ENCODE measurements around the gene LFNG.
"Not testable (repeated sequence)": the region's sequence is repeated elsewhere in the genome, so short reads cannot be mapped to it uniquely, and the experiment has no call there.

The LFNG gene

DNA sequence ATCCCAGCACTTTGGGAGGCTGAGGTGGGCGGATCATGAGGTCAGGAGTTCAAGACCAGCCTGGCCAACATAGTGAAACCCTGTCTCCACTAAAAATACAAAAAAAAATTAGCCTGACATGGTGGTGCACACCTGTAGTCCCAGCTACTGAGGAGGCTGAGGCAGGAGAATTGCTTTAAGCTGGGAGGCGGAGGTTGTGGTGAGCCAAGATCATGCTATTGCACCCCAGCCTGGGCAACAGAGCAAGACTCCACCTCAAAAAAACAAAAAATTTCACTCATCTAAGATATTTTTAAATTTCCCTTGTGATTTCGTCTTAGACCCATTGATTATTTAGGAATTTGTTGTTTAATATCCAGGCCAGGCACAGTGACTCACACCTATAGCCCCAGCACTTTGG, 44.4 kb downstream of the LFNG start:
- H3K4me1 ChIP-seq (ENCODE audit: control insufficient read depth in 5 of 5, insufficient read depth in 5 of 5, low read length in 5 of 5): peaks cover 4 to 33% (median 27%) of the 10 kb centered on the region in 5 donors
- not testable (repeated sequence) for H3K36me3 ChIP-seq (ENCODE audit: control insufficient read depth in 5 of 5, insufficient read depth in 5 of 5, low read length in 5 of 5); H3K9me3 ChIP-seq (ENCODE audit: control insufficient read depth in 5 of 5, low read length in 5 of 5); H3K9ac ChIP-seq (ENCODE audit: low read length in 5 of 5); H3K4me3 ChIP-seq (ENCODE audit: low read depth in 1 of 5, low read length in 5 of 5); H3K27me3 ChIP-seq (ENCODE audit: control insufficient read depth in 5 of 5, insufficient read depth in 4 of 5, low read length in 5 of 5); H3K27ac ChIP-seq (ENCODE audit: low read depth, low read length)

DNA sequence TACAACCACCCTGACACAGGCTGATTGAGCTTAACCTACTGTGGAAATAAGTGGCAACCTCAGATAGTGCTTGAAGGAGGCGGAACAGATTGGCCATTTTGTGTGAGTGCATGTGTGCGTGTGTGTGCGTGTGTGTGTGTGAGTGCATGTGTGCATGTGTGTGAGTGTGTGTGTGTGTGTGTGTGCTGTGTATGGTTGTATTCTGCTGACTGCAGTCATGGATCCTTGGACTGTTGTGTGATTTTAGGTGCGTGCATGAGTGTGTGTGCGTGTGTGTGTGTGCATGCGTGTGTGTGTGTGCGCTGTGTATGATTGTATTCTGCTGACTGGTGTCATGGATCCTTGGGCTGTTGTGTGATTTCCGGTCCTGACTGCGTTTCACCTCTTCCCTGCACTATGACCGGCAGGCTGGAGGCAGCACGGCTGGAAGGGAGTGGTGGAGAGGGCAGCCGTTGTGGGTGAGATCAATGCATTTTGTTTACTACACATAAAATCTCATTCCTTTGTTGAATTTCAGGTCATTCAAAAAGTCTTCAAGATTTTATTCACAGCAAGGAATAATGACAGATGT, 45.5 kb downstream of the LFNG start:
- Histone ChIP-seq H3K27me3 (ENCODE audit: control insufficient read depth in 5 of 5, insufficient read depth in 4 of 5, low read length in 5 of 5) (no peaks in the 10 kb centered on the region), H3K4me1 (ENCODE audit: control insufficient read depth in 5 of 5, insufficient read depth in 5 of 5, low read length in 5 of 5) (peaks cover under 1 to 24% (median 19%) of the 10 kb centered on the region in 5 donors), H3K9ac (ENCODE audit: low read length in 5 of 5) (no peak overlapping the region), H3K4me3 (ENCODE audit: low read depth in 1 of 5, low read length in 5 of 5) (no peak overlapping the region), H3K36me3 (ENCODE audit: control insufficient read depth in 5 of 5, insufficient read depth in 5 of 5, low read length in 5 of 5) (peaks cover 0 to 7% (median 3%) of the 10 kb centered on the region in 5 donors), H3K9me3 (ENCODE audit: control insufficient read depth in 5 of 5, low read length in 5 of 5) (no peaks in the 10 kb centered on the region), H3K27ac (ENCODE audit: low read depth, low read length) (no peak overlapping the region)

DNA sequence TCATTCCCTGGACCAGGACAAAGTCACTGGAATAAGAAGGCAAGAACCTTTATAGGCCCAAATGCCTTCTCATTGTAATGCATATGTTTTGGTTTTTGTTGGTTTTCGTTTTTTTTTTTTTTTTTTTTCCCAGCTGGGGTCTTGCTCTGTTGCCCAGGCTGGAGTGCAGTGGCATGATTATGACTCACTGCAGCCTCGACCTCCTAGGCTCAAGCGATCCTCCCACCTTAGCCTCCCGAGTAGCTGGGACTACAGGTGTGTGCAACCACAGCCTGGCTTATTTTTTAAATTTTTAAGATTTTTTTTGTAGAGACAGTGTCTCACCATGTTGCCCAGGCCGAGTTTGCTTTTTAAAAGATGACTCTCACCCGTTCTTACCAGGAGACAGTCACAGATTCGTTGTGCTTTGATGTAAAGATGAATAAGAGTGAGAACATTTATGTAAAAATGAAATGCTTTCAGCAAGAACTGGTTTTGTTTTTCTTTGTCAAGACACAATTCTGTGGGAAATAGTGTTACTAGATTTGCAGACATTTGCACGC, 46.8 kb downstream of the LFNG start:
- Histone ChIP-seq H3K9me3 (ENCODE audit: control insufficient read depth in 5 of 5, low read length in 5 of 5) (no peaks in the 10 kb centered on the region), H3K9ac (ENCODE audit: low read length in 5 of 5) (no peak overlapping the region), H3K27me3 (ENCODE audit: control insufficient read depth in 5 of 5, insufficient read depth in 4 of 5, low read length in 5 of 5) (no peaks in the 10 kb centered on the region), H3K27ac (ENCODE audit: low read depth, low read length) (no peak overlapping the region), H3K4me1 (ENCODE audit: control insufficient read depth in 5 of 5, insufficient read depth in 5 of 5, low read length in 5 of 5) (peaks cover 0 to 22% (median 15%) of the 10 kb centered on the region in 5 donors), H3K36me3 (ENCODE audit: control insufficient read depth in 5 of 5, insufficient read depth in 5 of 5, low read length in 5 of 5) (peaks cover 0 to 8% (median 3%) of the 10 kb centered on the region in 5 donors), H3K4me3 (ENCODE audit: low read depth in 1 of 5, low read length in 5 of 5) (peak overlapping the region in 2 of 5 donors; percentile 45 to 66)

DNA sequence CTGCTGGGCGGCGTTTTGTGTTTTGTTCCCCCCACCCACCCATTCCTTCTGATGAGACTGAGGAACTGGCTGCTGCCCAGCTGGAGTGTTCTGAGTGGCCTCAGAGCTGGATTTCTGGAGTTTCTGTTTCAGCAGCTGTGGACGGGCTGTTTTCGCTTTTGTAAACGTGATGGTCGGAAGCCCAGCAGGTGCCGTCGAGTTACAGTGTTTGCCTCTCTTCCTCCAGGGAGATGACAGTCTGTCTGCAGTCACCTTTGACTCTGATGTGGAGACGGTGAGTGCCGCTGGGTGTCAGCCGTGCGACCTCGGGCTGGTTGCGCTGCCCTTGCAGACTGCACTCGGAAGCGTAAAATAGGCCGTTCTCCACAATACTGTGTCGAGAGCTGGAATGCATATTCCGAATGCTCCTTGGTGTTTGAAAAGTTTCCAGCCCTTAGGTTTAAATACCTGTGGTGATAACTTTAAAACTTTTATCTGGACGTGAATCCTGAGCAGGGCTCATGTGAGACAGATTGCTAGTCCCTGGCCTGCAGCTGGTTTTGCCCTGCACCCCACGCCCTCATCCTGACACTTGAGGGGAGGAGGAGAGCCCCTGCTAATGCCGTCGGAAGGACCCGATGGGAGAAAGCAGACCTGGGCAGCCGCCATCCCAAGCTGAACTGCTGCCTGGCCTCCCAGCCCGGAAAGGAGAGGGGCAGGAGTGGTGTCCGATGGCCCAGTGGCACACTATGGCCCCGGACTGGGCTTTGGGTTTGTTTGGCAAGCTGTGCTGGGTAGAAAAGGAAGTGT, 47.5 kb downstream of the LFNG start:
- Histone ChIP-seq H3K27me3 (ENCODE audit: control insufficient read depth in 5 of 5, insufficient read depth in 4 of 5, low read length in 5 of 5) (no peaks in the 10 kb centered on the region), H3K4me1 (ENCODE audit: control insufficient read depth in 5 of 5, insufficient read depth in 5 of 5, low read length in 5 of 5) (peaks cover 0 to 22% (median 15%) of the 10 kb centered on the region in 5 donors), H3K9me3 (ENCODE audit: control insufficient read depth in 5 of 5, low read length in 5 of 5) (no peaks in the 10 kb centered on the region), H3K4me3 (ENCODE audit: low read depth in 1 of 5, low read length in 5 of 5) (peak overlapping the region; percentile 35 to 66 (median 45)), H3K36me3 (ENCODE audit: control insufficient read depth in 5 of 5, insufficient read depth in 5 of 5, low read length in 5 of 5) (peaks cover 0 to 15% (median 6%) of the 10 kb centered on the region in 5 donors), H3K9ac (ENCODE audit: low read length in 5 of 5) (no peak overlapping the region), H3K27ac (ENCODE audit: low read depth, low read length) (no peak overlapping the region)

DNA sequence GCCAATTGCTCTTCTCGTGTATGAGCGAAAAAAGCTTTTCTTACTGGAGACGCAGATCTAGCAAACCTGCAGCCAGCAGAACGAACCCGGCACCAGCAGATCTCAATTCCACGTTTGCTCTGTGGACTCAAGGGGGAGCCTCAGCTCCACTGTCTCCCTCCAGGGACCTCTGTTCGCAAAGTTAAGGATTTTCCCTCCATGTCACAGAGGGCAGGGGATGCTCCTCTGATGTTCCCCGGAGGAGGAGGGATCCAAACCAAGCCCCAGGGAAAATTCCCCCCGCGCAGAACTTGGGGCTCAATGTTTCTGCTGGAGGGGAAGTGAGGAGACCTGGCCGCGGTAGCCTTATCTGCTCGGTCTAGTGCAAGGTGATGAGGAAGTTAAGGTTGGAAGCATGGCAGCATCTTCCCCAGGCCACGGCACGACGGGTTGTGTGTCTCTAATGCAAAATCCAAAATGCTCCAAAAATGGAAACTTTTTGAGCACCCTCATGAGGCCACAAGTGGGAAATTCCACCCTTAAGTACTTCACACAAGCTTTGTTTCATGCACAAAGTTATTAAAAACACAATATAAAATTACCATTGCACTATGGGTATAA, 48.2 kb downstream of the LFNG start:
- H3K4me1 ChIP-seq (ENCODE audit: control insufficient read depth in 5 of 5, insufficient read depth in 5 of 5, low read length in 5 of 5): peaks cover 0 to 22% (median 15%) of the 10 kb centered on the region in 5 donors
- no peak overlapping the region for H3K9ac ChIP-seq (ENCODE audit: low read length in 5 of 5)
- H3K27me3 ChIP-seq (ENCODE audit: control insufficient read depth in 5 of 5, insufficient read depth in 4 of 5, low read length in 5 of 5): no peaks in the 10 kb centered on the region
- no peaks in the 10 kb centered on the region for H3K9me3 ChIP-seq (ENCODE audit: control insufficient read depth in 5 of 5, low read length in 5 of 5)
- peak overlapping the region in 3 of 5 donors; percentile 11 to 48 (median 45) for H3K4me3 ChIP-seq (ENCODE audit: low read depth in 1 of 5, low read length in 5 of 5)
- H3K36me3 ChIP-seq (ENCODE audit: control insufficient read depth in 5 of 5, insufficient read depth in 5 of 5, low read length in 5 of 5): peaks cover under 1 to 21% (median 10%) of the 10 kb centered on the region in 5 donors
- H3K27ac ChIP-seq (ENCODE audit: low read depth, low read length): no peak overlapping the region

DNA sequence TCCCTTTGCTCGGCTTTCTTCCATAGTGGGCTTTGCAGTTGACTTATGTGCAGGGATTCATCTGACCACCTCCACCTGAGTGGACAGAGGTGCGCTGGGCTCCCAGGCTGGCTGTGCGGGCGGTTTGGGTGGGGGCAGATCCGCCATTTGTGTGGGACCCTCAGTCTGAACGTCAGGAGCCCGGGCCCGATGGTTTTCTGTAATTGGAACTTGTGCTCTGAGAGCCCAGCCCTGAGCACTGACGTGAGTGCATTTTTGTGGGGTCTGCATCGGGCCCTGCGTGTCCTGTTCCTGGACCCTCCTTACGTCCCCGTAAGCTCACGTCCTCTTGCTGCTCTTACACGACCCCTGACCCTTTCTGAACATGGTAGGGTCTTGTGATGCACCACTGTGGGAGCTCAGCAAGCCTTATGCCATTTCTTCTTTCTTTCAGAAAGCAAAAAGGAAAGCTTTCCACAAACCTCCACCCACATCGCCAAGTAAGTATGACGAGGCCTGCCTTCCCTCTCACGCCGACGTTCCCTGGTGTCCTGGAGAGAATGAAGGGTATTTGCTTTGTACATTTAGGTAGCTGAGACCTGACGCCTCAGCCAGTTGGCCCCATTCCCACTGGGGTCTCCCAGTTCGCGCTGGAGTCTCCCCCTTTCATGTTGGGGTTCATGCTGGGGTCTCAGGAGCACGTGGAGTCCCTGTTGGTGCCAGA, 49.1 kb downstream of the LFNG start:
- Histone ChIP-seq H3K4me3 (ENCODE audit: low read depth in 1 of 5, low read length in 5 of 5) (no peak overlapping the region), H3K9me3 (ENCODE audit: control insufficient read depth in 5 of 5, low read length in 5 of 5) (no peaks in the 10 kb centered on the region), H3K9ac (ENCODE audit: low read length in 5 of 5) (no peak overlapping the region), H3K27me3 (ENCODE audit: control insufficient read depth in 5 of 5, insufficient read depth in 4 of 5, low read length in 5 of 5) (no peaks in the 10 kb centered on the region), H3K4me1 (ENCODE audit: control insufficient read depth in 5 of 5, insufficient read depth in 5 of 5, low read length in 5 of 5) (peaks cover 0 to 22% (median 15%) of the 10 kb centered on the region in 5 donors), H3K36me3 (ENCODE audit: control insufficient read depth in 5 of 5, insufficient read depth in 5 of 5, low read length in 5 of 5) (peaks cover 4 to 23% (median 14%) of the 10 kb centered on the region in 5 donors), H3K27ac (ENCODE audit: low read depth, low read length) (no peak overlapping the region)

DNA sequence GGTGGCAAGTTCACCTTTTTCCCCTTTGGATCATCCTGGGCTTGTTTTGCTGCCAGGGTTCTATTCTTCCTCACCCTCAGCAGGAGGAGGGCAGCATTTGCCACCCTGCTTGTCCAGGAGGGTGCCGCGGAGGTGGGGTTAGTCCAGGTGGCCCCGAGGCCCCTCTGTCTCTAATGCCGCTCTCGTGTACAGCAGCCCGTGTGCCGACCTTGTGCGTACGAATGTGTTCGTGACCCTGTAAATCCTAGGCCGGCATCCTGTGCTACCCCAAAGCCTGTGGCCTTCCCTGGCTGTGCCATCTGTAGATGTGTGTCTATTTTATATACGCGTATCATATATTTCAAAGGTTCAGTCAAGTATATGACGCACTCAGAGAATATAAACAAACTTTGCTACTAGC, 49.8 kb downstream of the LFNG start:
- H3K4me3 ChIP-seq (ENCODE audit: low read depth in 1 of 5, low read length in 5 of 5): no peak overlapping the region
- no peak overlapping the region for H3K9ac ChIP-seq (ENCODE audit: low read length in 5 of 5)
- H3K27ac ChIP-seq (ENCODE audit: low read depth, low read length): no peak overlapping the region
- H3K9me3 ChIP-seq (ENCODE audit: control insufficient read depth in 5 of 5, low read length in 5 of 5): no peaks in the 10 kb centered on the region
- H3K27me3 ChIP-seq (ENCODE audit: control insufficient read depth in 5 of 5, insufficient read depth in 4 of 5, low read length in 5 of 5): no peaks in the 10 kb centered on the region
- H3K4me1 ChIP-seq (ENCODE audit: control insufficient read depth in 5 of 5, insufficient read depth in 5 of 5, low read length in 5 of 5): peaks cover 0 to 22% (median 15%) of the 10 kb centered on the region in 5 donors
- peaks cover 4 to 30% (median 22%) of the 10 kb centered on the region in 5 donors for H3K36me3 ChIP-seq (ENCODE audit: control insufficient read depth in 5 of 5, insufficient read depth in 5 of 5, low read length in 5 of 5)

DNA sequence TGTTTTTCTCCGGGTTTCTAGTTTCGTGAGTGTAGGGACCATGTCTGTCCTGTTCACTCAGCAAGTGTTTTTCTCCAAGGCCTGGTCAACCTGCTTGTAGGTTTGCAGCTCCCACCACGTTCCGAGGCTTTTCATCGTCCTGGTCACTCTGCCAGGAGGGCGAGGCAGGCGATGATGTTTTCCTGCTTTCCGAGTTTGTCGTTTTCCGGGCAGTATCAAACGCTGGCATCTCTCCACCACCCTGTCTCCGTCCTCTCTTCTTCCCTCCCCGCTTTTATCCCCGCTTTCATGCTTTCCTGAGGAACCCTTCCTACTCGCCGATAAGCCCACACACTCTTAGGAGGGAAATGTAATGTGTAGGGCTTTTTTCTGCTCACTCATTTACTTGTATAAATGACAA, 50.4 kb downstream of the LFNG start:
- Histone ChIP-seq H3K9me3 (ENCODE audit: control insufficient read depth in 5 of 5, low read length in 5 of 5) (no peaks in the 10 kb centered on the region), H3K27ac (ENCODE audit: low read depth, low read length) (no peak overlapping the region), H3K36me3 (ENCODE audit: control insufficient read depth in 5 of 5, insufficient read depth in 5 of 5, low read length in 5 of 5) (peaks cover 4 to 34% (median 25%) of the 10 kb centered on the region in 5 donors), H3K9ac (ENCODE audit: low read length in 5 of 5) (no peak overlapping the region), H3K27me3 (ENCODE audit: control insufficient read depth in 5 of 5, insufficient read depth in 4 of 5, low read length in 5 of 5) (no peaks in the 10 kb centered on the region), H3K4me1 (ENCODE audit: control insufficient read depth in 5 of 5, insufficient read depth in 5 of 5, low read length in 5 of 5) (peaks cover 0 to 21% (median 15%) of the 10 kb centered on the region in 5 donors), H3K4me3 (ENCODE audit: low read depth in 1 of 5, low read length in 5 of 5) (no peak overlapping the region)

DNA sequence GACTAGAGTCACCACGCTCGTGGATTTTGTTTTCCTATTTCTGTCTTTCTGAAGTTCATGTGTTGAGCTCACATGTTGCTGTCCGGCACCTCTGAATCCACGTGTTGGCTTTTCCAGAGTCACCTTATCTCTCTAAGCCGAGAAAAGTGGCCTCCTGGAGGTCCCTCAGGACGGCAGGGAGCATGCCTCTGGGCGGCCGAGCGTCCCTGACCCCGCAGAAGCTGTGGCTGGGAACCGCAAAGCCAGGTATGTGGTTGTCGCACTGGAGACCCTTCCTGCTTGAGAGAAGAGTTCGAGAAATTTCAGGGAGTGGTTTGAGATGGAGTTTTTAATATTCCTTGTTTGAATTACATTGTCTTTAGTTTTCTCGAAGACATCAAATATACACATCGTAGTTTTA, 51.8 kb downstream of the LFNG start:
- H3K36me3 ChIP-seq (ENCODE audit: control insufficient read depth in 5 of 5, insufficient read depth in 5 of 5, low read length in 5 of 5): peaks cover 4 to 44% (median 34%) of the 10 kb centered on the region in 5 donors
- no peak overlapping the region for H3K4me3 ChIP-seq (ENCODE audit: low read depth in 1 of 5, low read length in 5 of 5)
- H3K4me1 ChIP-seq (ENCODE audit: control insufficient read depth in 5 of 5, insufficient read depth in 5 of 5, low read length in 5 of 5): peaks cover 0 to 17% (median 14%) of the 10 kb centered on the region in 5 donors

More for the DNA sequence above, 51.8 kb downstream of the LFNG start:
- Histone ChIP-seq H3K27me3 (ENCODE audit: control insufficient read depth in 5 of 5, insufficient read depth in 4 of 5, low read length in 5 of 5) (no peaks in the 10 kb centered on the region), H3K27ac (ENCODE audit: low read depth, low read length) (no peak overlapping the region), H3K9me3 (ENCODE audit: control insufficient read depth in 5 of 5, low read length in 5 of 5) (no peaks in the 10 kb centered on the region), H3K9ac (ENCODE audit: low read length in 5 of 5) (no peak overlapping the region)
